Measurements from ENCODE around the gene PRMT1. TPM values are rescaled to one million over a fixed set of nuclear protein-coding genes. Genes with fewer than 3 reads are reported as not detected.
A peak's percentile ranks its signal among the peaks of the same experiment; 100 is the strongest.

The PRMT1 gene
- polyA plus RNA-seq, 1 of the 3 experiments (the other 2 are of a cell fraction): 789 TPM

GRCh38 chr19:49712397-49712859 is 35.4 kb downstream of the PRMT1 start:
- Histone ChIP-seq H3F3A (replicated peaks; ENCODE audit: insufficient read depth) (peaks cover 7% of the 10 kb centered on the region), H3K9me3 (no peaks in the 10 kb centered on the region), H3K27ac (ENCODE audit: low read depth in 2 of 2, low read length in 1 of 2) (peak overlapping the region in 1 of 2 experiments; percentile 75; a peak in 2 of 4 replicates), H3K79me2 (ENCODE audit: insufficient read depth) (no peaks in the 10 kb centered on the region), H3K27me3 (ENCODE audit: insufficient read depth) (no peaks in the 10 kb centered on the region), H3K4me2 (no peak overlapping the region), H3K4me1 (ENCODE audit: control insufficient read depth in 1 of 2, insufficient read depth in 2 of 2, low read depth in 1 of 2, low read length in 1 of 2) (peaks cover 0 to 8% of the 10 kb centered on the region in 2 experiments; a peak in 1 of 4 replicates), H2AFZ (ENCODE audit: low read depth) (no peak overlapping the region), H3K36me3 (replicated peaks in 1 of 2; ENCODE audit: control insufficient read depth in 1 of 2, insufficient read depth in 2 of 2, low read length in 1 of 2) (peaks cover 0 to 12% of the 10 kb centered on the region in 2 experiments), H3K9ac (peak overlapping the region; percentile 21; the same call in 1 of the 2 replicates), H3K4me3 (ENCODE audit: low read depth in 2 of 2, low read length in 1 of 2) (peak overlapping the region in 1 of 2 experiments; percentile 24; a peak in 2 of 4 replicates), H3K9me2 (no peaks in the 10 kb centered on the region), H4K20me1 (ENCODE audit: insufficient read depth) (no peaks in the 10 kb centered on the region)
- DNase-seq: peak; percentile 93
- ChIA-PET CTCF (interaction anchor here (1.3 to 2.1 kb wide), 3 partner anchors 22 to 226 kb away, joined by 3 to 10 read pairs (median 5); partner anchors contain the start of gene ADM5), POLR2A (interaction anchor here (0.6 to 1.5 kb wide), 7 partner anchors 10 to 133 kb away, joined by 3 to 6 read pairs (median 4); partner anchors contain the start of gene AP2A1)
- TF ChIP-seq RAD21 (IDR thresholded peaks at IDR 0.05; ENCODE audit: low read length): no peak
- peak; percentile 55; the same call in 1 of the 2 replicates for TF ChIP-seq POLR2AphosphoS5 (IDR thresholded peaks at IDR 0.05; ENCODE audit: low read depth, low read length)
- TF ChIP-seq PBX3 (IDR thresholded peaks at IDR 0.05): no peak; the same call in 1 of the 2 replicates
- TF ChIP-seq TAF1 (IDR thresholded peaks at IDR 0.05; ENCODE audit: borderline replicate concordance, low read depth, low read length): no peak
- TF ChIP-seq FOXM1 (IDR thresholded peaks at IDR 0.05; ENCODE audit: low read depth): no peak
- TF ChIP-seq MXI1 (IDR thresholded peaks at IDR 0.05; ENCODE audit: low read depth, low read length): peak; percentile 89
- no peak for TF ChIP-seq SMC3 (IDR thresholded peaks at IDR 0.05; ENCODE audit: low read depth, low read length)
- TF ChIP-seq, protein P1, sequence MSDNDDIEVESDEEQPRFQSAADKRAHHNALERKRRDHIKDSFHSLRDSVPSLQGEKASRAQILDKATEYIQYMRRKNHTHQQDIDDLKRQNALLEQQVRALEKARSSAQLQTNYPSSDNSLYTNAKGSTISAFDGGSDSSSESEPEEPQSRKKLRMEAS (IDR thresholded peaks at IDR 0.05; ENCODE audit: low read depth): no peak
- TF ChIP-seq CHD2 (IDR thresholded peaks at IDR 0.05; ENCODE audit: low read length, partially characterized antibody): peak; percentile 56
- no peak for TF ChIP-seq NFIC (IDR thresholded peaks at IDR 0.05; ENCODE audit: borderline replicate concordance)
- 18% methylated on average over 16 of the region's 20 CpGs for WGBS (ENCODE audit: low lambda C conversion rate)

DNA sequence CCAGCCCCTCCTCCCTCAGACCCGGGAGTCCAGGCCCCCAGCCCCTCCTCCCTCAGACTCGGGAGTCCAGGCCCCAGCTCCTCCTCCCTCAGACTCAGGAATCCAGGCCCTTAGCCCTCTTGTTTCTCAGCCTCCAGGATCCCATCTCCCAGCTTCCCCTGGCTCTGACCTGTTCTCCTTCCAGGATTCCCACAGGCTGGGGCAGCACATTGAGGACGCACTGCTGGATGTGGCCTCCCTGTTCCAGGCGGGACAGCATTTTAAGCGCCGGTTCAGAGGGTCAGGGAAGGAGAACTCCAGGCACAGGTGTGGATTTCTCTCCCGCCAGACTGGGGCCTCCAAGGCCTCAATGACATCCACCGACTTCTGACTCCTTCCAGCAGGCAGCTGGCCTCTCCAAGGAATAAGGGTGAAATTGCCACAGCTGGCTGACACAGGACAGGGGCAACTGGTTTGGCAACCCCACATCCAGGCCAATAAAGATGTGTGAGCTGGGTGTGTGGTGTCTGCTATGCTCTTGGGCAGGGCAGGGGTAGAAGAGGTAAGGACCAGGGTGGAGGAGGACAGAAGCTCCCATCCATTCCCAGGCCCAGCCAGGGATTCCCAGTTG is 36.3 kb downstream of the PRMT1 start:
- Histone ChIP-seq H3K9ac (no peak overlapping the region), H3K27me3 (ENCODE audit: insufficient read depth) (no peaks in the 10 kb centered on the region), H3K27ac (ENCODE audit: low read depth in 2 of 2, low read length in 1 of 2) (peak overlapping the region in 1 of 2 experiments; percentile 65; a peak in 1 of 4 replicates), H3K9me3 (no peaks in the 10 kb centered on the region), H3K4me2 (no peak overlapping the region), H2AFZ (ENCODE audit: low read depth) (no peak overlapping the region), H3K9me2 (no peaks in the 10 kb centered on the region), H4K20me1 (ENCODE audit: insufficient read depth) (no peaks in the 10 kb centered on the region), H3K4me1 (ENCODE audit: control insufficient read depth in 1 of 2, insufficient read depth in 2 of 2, low read depth in 1 of 2, low read length in 1 of 2) (peaks cover 0 to 8% of the 10 kb centered on the region in 2 experiments; a peak in 1 of 4 replicates), H3K36me3 (replicated peaks in 1 of 2; ENCODE audit: control insufficient read depth in 1 of 2, insufficient read depth in 2 of 2, low read length in 1 of 2) (peaks cover 0 to 8% of the 10 kb centered on the region in 2 experiments), H3K4me3 (ENCODE audit: low read depth in 2 of 2, low read length in 1 of 2) (no peak overlapping the region), H3F3A (replicated peaks; ENCODE audit: insufficient read depth) (peaks cover 7% of the 10 kb centered on the region), H3K79me2 (ENCODE audit: insufficient read depth) (no peaks in the 10 kb centered on the region)
- ChIA-PET POLR2A (interaction anchor here (0.6 to 1.5 kb wide), 7 partner anchors 11 to 134 kb away, joined by 3 to 6 read pairs (median 4); partner anchors contain the start of gene AP2A1), CTCF (interaction anchor here (0.6 to 2.1 kb wide), 5 partner anchors 23 to 225 kb away, joined by 3 to 10 read pairs (median 3); partner anchors contain the start of gene ADM5)
- DNase-seq: no peak
- TF ChIP-seq YY1 (IDR thresholded peaks at IDR 0.05; ENCODE audit: low read depth) (no peak), GABPA (IDR thresholded peaks at IDR 0.05; ENCODE audit: low read depth) (no peak), FOXM1 (IDR thresholded peaks at IDR 0.05; ENCODE audit: low read depth) (no peak), CHD2 (IDR thresholded peaks at IDR 0.05; ENCODE audit: low read length, partially characterized antibody) (no peak)
- WGBS (ENCODE audit: low lambda C conversion rate): 77% methylated on average over 7 of the region's 8 CpGs

All from SK-N-SH (cell line).